Memory B cell (primary cell): ENCODE data around the gene SETD5.

ENCODE experiments used
- ATAC-seq: fragments of 150-1000 bp; cut with Tn5 transposase; 2 replicates; pipeline ENCODE4 v1.10.0; 2021; ENCODE audit warnings: low read depth, mild to moderate bottlenecking, moderate library complexity
- DNase-seq, 2 donors: peaks; one replicate each; pipeline ENCODE4 v3.0.0; 2022; ENCODE audit warnings: low spot score in 2 of 2
- H3K27ac Mint-ChIP-seq: one replicate; pipeline ENCODE4 v1.8.0; 2022; ENCODE audit warnings: mild to moderate bottlenecking, moderate library complexity, mixed read lengths
- H3K27me3 Mint-ChIP-seq: one replicate; pipeline ENCODE4 v1.8.0; 2022; ENCODE audit warnings: mixed read lengths
- H3K36me3 Mint-ChIP-seq: one replicate; pipeline ENCODE4 v1.8.0; 2022; ENCODE audit warnings: mild to moderate bottlenecking, mixed read lengths
- H3K4me1 Mint-ChIP-seq: one replicate; pipeline ENCODE4 v1.8.0; 2022; ENCODE audit warnings: mixed read lengths
- H3K4me3 Mint-ChIP-seq: one replicate; pipeline ENCODE4 v1.8.0; 2022; ENCODE audit warnings: mild to moderate bottlenecking, moderate library complexity, mixed read lengths
- H3K9me3 Mint-ChIP-seq: one replicate; pipeline ENCODE4 v1.8.0; 2022; ENCODE audit warnings: mixed read lengths

Gene SETD5

GRCh38 chr3:9512456-9513045 lies 115.1 kb downstream of the SETD5 start:
- no peak for ATAC-seq
- Mint-ChIP-seq H3K27me3 (peaks cover 12% of the 10 kb centered on the region), H3K9me3 (no peaks in the 10 kb centered on the region), H3K36me3 (no peaks in the 10 kb centered on the region), H3K4me1 (peaks cover 7% of the 10 kb centered on the region), H3K27ac (no peak overlapping the region), H3K4me3 (no peak overlapping the region)
- DNase-seq, result no peak

DNA sequence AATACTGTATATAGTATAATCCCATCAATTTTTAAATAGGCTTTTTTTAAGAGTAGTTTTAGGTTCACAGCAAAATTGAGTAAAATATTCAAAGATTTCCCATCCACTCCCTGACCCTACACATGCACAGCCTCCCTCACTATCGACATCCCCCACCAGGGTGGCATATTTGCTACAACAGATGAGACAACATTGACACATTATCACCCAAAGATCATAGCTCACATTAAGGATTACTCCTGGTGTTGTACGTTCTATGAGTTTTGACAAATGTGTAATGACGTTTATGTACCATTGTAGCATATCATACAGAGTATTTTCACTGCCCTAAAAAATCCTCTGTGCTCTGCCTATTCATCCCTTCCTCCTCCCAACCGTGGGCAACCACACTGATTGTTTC lies 116.9 kb downstream of the SETD5 start:
- no peak overlapping the region for H3K27ac Mint-ChIP-seq
- DNase-seq (no peak), ATAC-seq (no peak)
- peaks cover under 1% of the 10 kb centered on the region for H3K4me1 Mint-ChIP-seq
- H3K27me3 Mint-ChIP-seq, result peaks cover 5% of the 10 kb centered on the region
- no peaks in the 10 kb centered on the region for H3K36me3 Mint-ChIP-seq
- no peak overlapping the region for H3K4me3 Mint-ChIP-seq
- no peaks in the 10 kb centered on the region for H3K9me3 Mint-ChIP-seq

- no peaks in the 10 kb centered on the region for H3K36me3 Mint-ChIP-seq
- no peak for ATAC-seq
- no peaks in the 10 kb centered on the region for H3K4me1 Mint-ChIP-seq
- H3K4me3 Mint-ChIP-seq, result no peak overlapping the region
- no peaks in the 10 kb centered on the region for H3K9me3 Mint-ChIP-seq
- peaks cover 2% of the 10 kb centered on the region for H3K27me3 Mint-ChIP-seq
- no peak overlapping the region for H3K27ac Mint-ChIP-seq
- no peak for DNase-seq
Measured at GRCh38 chr3:9514956-9515355, 117.5 kb downstream of the SETD5 start.

DNA sequence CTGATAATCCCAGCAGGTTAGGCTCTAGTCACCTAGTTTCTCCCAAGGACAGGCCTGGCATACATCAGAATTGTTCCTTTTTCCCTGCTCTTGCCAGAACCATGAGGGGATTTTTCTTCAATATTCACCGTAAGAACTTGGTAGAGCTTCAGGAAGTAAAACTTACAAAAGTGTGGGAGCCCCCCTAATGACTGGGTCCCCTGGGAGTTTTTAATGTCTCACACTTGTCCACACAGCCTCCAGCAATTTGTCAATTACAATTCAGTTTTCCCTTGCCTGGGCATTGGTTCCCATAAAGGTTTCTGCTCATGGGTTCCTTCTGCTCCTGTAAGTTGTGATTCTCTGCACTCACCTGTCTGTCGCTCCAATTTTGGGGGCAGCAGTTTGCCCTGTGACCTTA lies 127.7 kb downstream of the SETD5 start:
- DNase-seq, result no peak
- no peaks in the 10 kb centered on the region for H3K4me1 Mint-ChIP-seq
- H3K4me3 Mint-ChIP-seq, result no peak overlapping the region
- no peaks in the 10 kb centered on the region for H3K36me3 Mint-ChIP-seq
- peaks cover 6% of the 10 kb centered on the region for H3K9me3 Mint-ChIP-seq
- peaks cover 22% of the 10 kb centered on the region for H3K27me3 Mint-ChIP-seq
- H3K27ac Mint-ChIP-seq, result no peak overlapping the region
- ATAC-seq, result no peak
